ENCODE measurements around the gene COX7A2.

The COX7A2 gene, protein sequence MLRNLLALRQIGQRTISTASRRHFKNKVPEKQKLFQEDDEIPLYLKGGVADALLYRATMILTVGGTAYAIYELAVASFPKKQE

DNA sequence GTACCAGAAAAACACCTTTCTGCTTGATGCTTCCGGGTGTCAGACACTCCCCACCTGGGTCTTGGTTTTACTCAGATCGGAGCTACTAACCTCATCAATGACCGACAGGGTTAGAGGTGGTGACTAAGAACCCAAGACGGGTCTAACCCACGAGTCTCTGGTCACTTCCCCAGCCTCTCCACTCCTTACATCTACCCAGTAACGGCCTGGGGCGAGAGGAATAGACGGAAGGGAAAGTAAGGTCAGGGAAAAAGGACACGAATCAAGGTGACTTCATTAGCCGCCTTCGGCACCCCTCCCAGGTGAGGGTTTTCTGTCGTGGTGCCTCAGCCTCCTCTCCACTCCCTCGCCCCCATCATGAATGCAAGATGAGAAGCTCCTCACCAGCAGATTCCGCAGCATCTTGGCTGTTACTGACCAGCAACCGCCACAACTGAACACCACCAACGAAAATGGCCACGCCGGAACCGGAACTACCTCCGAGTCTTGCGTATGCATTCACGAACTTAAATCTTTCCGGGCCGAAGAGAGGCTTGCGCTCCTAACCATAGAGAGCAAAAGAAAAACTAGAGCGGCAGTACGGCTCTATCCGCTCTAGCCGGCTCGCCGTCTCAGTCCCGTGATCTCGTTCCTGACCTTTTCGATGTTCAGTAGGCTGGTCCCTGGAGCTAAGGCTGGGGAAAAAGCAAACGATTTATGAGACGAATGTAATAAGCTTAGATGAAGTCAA lies at the start of gene COX7A2:
Gene COX7A2, minus strand, starts transcription at position 469 of the 730 bp plus-strand sequence. Its CDS starts 67 bp downstream, at position 402.
- DNase-seq (ENCODE audit: low read depth): peak; percentile 97
- Histone ChIP-seq H3K9ac (ENCODE audit: low read length) (peak within 1 kb of the TSS; percentile 96), H3K36me3 (ENCODE audit: control insufficient read depth, insufficient read depth, low read length, severe bottlenecking) (peaks cover 25% of the 10 kb centered on the region), H3K4me1 (ENCODE audit: control insufficient read depth, insufficient read depth, low read length) (peaks cover 21% of the 10 kb centered on the region), H3K4me3 (ENCODE audit: low read length) (peak within 1 kb of the TSS; percentile 99), H3K27me3 (replicated peaks; ENCODE audit: control insufficient read depth, insufficient read depth, low read length) (no peaks in the 10 kb centered on the region), H3K9me3 (ENCODE audit: control insufficient read depth, low read length) (no peaks in the 10 kb centered on the region)

DNA sequence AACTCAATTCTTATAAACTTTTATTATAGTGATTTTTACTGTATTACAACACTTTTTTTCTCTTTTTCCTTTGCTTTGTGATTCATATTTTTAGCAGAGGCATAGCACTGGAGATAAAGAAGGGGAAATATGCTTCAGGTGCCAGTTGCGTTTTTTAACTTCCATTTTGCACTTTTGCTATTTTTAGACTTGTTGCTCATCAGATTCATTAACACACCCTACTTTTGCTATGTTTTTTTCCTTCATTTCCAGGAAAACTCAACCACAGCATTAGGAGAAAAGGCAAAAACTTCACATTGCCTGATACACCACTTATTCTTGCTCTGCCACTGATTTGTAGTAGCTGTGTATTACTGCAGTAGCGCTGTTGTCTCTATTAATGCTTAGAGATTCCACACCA lies 49.0 kb upstream of the COX7A2 start:
- no peak overlapping the region for H3K9ac ChIP-seq (ENCODE audit: low read length)
- H3K9me3 ChIP-seq (ENCODE audit: control insufficient read depth, low read length): no peaks in the 10 kb centered on the region
- H3K4me3 ChIP-seq (ENCODE audit: low read length): no peak overlapping the region
- no peak for DNase-seq (ENCODE audit: low read depth)
- H3K4me1 ChIP-seq (ENCODE audit: control insufficient read depth, insufficient read depth, low read length): no peaks in the 10 kb centered on the region
- H3K36me3 ChIP-seq (ENCODE audit: control insufficient read depth, insufficient read depth, low read length, severe bottlenecking): no peaks in the 10 kb centered on the region
- H3K27me3 ChIP-seq (replicated peaks; ENCODE audit: control insufficient read depth, insufficient read depth, low read length): no peaks in the 10 kb centered on the region

DNA sequence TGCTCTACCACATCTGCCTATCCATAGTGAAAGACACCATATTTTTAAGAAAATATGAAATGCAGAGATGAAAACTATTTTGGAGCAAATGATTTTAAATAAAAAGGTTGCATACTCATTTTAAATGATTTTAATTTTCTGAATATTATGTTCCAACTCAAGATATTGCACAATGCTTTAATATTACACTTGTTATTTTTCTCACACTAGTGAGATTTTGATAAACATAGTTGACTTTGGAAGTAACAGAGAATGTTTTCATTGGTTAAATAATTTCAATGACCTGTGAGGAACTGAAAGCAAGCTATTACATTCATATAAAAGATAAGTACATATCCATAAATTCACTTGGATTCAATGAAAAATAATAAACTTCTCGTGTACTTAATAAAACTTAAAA lies 48.1 kb upstream of the COX7A2 start:
- no peaks in the 10 kb centered on the region for H3K27me3 ChIP-seq (replicated peaks; ENCODE audit: control insufficient read depth, insufficient read depth, low read length)
- H3K9ac ChIP-seq (ENCODE audit: low read length): no peak overlapping the region
- no peaks in the 10 kb centered on the region for H3K36me3 ChIP-seq (ENCODE audit: control insufficient read depth, insufficient read depth, low read length, severe bottlenecking)
- DNase-seq (ENCODE audit: low read depth): no peak
- no peaks in the 10 kb centered on the region for H3K9me3 ChIP-seq (ENCODE audit: control insufficient read depth, low read length)
- H3K4me3 ChIP-seq (ENCODE audit: low read length): no peak overlapping the region
- no peaks in the 10 kb centered on the region for H3K4me1 ChIP-seq (ENCODE audit: control insufficient read depth, insufficient read depth, low read length)

DNA sequence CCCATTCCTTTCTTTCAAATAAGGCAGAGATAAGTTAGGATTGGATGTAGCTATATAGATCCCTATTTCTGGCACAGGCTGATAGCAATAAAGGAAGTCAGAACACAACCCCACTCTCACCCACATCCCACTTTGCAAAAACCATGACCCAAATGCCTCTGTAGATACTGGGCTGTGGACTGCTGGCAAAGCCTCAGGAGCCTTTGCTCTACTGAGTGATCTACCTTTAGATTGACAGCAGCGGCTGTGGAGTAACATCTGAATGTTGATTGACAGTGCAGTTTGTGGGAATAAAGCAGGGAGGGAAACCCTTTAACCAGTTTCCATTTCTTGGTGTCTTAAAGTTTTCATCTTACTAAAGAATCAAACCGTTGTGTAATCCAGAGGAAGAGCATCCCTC lies 47.7 kb upstream of the COX7A2 start:
- H3K36me3 ChIP-seq (ENCODE audit: control insufficient read depth, insufficient read depth, low read length, severe bottlenecking): no peaks in the 10 kb centered on the region
- DNase-seq (ENCODE audit: low read depth): no peak

DNA sequence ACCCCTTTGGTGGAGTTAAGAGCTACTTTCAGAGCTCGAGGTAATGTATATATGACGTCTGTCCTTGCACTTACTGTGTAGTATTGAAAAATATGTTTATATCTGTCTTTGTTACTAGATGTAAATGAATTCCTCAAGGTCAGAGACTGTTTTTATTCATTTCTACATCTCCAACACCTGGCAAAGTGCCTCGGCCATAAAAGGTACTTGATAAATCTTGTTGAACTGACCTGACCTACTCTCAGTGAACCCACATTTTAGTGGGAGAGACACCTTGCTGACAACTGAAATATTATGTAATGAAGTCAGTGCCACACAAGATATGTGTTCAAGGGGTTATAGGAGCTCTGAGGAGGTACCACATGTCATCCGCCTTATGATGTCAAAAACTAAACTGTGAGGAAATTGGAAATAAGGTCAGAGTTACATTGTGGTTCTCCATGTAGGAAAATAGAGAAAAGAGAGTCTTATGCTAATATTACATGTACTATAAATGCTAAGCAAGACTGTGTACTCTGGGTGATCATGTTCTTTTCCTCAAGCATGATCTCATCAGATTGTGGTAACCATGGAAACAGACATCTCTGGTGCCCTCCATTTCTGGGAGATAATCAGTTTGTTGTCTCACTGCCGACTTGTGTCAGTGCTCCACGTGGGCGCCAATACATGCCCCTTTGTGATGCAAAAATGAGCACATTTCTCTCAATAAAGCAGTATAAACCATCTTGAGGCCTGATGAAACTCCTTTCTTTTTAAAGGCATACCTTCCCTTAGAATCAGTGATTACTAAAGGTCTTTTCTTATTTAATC lies 46.7 kb upstream of the COX7A2 start:
- no peak overlapping the region for H3K9ac ChIP-seq (ENCODE audit: low read length)
- peaks cover 11% of the 10 kb centered on the region for H3K4me1 ChIP-seq (ENCODE audit: control insufficient read depth, insufficient read depth, low read length)
- no peaks in the 10 kb centered on the region for H3K27me3 ChIP-seq (replicated peaks; ENCODE audit: control insufficient read depth, insufficient read depth, low read length)
- no peaks in the 10 kb centered on the region for H3K36me3 ChIP-seq (ENCODE audit: control insufficient read depth, insufficient read depth, low read length, severe bottlenecking)
- H3K4me3 ChIP-seq (ENCODE audit: low read length): no peak overlapping the region
- DNase-seq (ENCODE audit: low read depth): no peak
- H3K9me3 ChIP-seq (ENCODE audit: control insufficient read depth, low read length): no peaks in the 10 kb centered on the region

More for the DNA sequence above, 47.7 kb upstream of the COX7A2 start:
- Histone ChIP-seq H3K9me3 (ENCODE audit: control insufficient read depth, low read length) (no peaks in the 10 kb centered on the region), H3K4me3 (ENCODE audit: low read length) (no peak overlapping the region), H3K27me3 (replicated peaks; ENCODE audit: control insufficient read depth, insufficient read depth, low read length) (no peaks in the 10 kb centered on the region), H3K4me1 (ENCODE audit: control insufficient read depth, insufficient read depth, low read length) (peaks cover 2% of the 10 kb centered on the region), H3K9ac (ENCODE audit: low read length) (no peak overlapping the region)

DNA sequence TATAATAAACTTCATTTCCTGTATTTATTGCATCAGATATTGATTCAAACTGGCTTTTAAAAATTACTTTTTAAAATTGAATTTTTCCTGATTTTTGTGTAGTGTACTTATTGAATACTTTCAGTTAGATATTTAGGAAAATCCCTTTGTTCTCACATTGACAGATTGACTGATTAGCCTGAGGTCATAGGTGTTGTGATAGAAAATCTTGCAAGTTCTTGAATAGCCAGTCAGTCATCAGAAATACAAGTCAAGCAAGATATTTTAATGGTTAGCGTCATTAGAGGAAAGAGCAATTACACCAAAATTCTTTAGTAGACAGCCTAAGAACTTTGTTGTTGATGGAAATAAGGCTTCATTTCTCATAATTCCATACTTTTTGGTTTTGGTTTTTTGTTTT lies 44.4 kb upstream of the COX7A2 start:
- DNase-seq (ENCODE audit: low read depth): no peak
- Histone ChIP-seq H3K4me1 (ENCODE audit: control insufficient read depth, insufficient read depth, low read length) (peaks cover 11% of the 10 kb centered on the region), H3K36me3 (ENCODE audit: control insufficient read depth, insufficient read depth, low read length, severe bottlenecking) (no peaks in the 10 kb centered on the region), H3K4me3 (ENCODE audit: low read length) (no peak overlapping the region), H3K27me3 (replicated peaks; ENCODE audit: control insufficient read depth, insufficient read depth, low read length) (no peaks in the 10 kb centered on the region), H3K9me3 (ENCODE audit: control insufficient read depth, low read length) (no peaks in the 10 kb centered on the region), H3K9ac (ENCODE audit: low read length) (no peak overlapping the region)

DNA sequence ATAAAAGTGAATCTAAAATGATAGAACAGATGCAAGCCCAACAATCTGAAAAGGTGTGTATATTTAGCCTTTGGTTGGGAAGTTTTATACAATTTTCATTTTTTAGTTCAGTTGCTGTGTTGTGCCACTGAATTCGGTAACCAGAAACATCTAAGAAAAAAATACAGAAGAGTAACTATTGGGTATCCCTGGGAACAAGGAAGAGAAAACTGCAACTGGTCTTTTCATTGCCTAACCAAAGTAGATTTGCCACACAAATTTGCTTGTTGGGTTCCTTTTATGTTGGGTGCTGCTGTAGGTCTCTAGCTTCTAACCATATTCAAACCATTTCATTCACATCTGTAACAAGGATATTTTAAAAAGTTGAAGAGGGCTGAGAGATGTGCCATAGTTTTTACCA lies 43.8 kb upstream of the COX7A2 start:
- Histone ChIP-seq H3K4me1 (ENCODE audit: control insufficient read depth, insufficient read depth, low read length) (peaks cover 15% of the 10 kb centered on the region), H3K4me3 (ENCODE audit: low read length) (no peak overlapping the region), H3K9me3 (ENCODE audit: control insufficient read depth, low read length) (no peaks in the 10 kb centered on the region), H3K9ac (ENCODE audit: low read length) (no peak overlapping the region), H3K27me3 (replicated peaks; ENCODE audit: control insufficient read depth, insufficient read depth, low read length) (no peaks in the 10 kb centered on the region), H3K36me3 (ENCODE audit: control insufficient read depth, insufficient read depth, low read length, severe bottlenecking) (no peaks in the 10 kb centered on the region)
- DNase-seq (ENCODE audit: low read depth): no peak

DNA sequence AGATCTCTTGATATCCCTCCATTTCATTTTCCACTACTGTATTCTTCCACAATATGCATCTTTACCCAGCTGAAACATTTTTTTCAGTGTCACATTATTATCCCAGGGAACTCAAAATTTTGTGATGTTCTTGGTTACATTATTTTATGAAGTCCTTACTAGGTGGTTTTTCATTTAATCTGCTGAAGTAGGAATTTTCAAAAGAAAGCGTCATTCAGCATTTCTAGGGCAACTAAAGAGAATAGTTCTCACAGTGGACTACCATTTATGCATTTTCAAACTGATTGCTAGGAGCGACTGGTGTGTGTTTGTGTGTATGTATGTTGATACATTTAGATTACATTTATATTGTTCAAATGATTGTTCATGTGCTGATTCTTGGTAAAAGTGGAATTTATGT lies 43.4 kb upstream of the COX7A2 start:
- Histone ChIP-seq H3K36me3 (ENCODE audit: control insufficient read depth, insufficient read depth, low read length, severe bottlenecking) (no peaks in the 10 kb centered on the region), H3K4me1 (ENCODE audit: control insufficient read depth, insufficient read depth, low read length) (peaks cover 20% of the 10 kb centered on the region)

DNA sequence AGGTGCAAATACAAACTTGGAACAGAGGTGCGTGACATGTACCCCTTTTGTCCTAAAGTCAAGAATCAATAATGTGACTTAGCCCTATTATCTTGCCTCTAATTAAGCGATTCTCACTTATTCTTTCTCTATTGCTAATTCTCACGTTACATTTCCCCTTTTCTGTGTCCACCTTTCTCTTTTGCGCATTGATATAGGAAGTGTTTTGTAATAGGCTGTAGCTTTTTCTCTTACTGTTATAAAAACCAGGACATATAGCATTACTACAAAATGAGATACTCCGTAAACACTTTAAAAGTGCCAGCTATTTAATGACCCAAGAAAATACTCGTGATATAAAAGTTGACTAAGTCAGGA lies 41.7 kb upstream of the COX7A2 start:
- no peaks in the 10 kb centered on the region for H3K9me3 ChIP-seq (ENCODE audit: control insufficient read depth, low read length)
- DNase-seq (ENCODE audit: low read depth): peak; percentile 31

More for the DNA sequence above, 43.4 kb upstream of the COX7A2 start:
- Histone ChIP-seq H3K27me3 (replicated peaks; ENCODE audit: control insufficient read depth, insufficient read depth, low read length) (no peaks in the 10 kb centered on the region), H3K9ac (ENCODE audit: low read length) (no peak overlapping the region), H3K4me3 (ENCODE audit: low read length) (no peak overlapping the region), H3K9me3 (ENCODE audit: control insufficient read depth, low read length) (no peaks in the 10 kb centered on the region)
- no peak for DNase-seq (ENCODE audit: low read depth)

DNA sequence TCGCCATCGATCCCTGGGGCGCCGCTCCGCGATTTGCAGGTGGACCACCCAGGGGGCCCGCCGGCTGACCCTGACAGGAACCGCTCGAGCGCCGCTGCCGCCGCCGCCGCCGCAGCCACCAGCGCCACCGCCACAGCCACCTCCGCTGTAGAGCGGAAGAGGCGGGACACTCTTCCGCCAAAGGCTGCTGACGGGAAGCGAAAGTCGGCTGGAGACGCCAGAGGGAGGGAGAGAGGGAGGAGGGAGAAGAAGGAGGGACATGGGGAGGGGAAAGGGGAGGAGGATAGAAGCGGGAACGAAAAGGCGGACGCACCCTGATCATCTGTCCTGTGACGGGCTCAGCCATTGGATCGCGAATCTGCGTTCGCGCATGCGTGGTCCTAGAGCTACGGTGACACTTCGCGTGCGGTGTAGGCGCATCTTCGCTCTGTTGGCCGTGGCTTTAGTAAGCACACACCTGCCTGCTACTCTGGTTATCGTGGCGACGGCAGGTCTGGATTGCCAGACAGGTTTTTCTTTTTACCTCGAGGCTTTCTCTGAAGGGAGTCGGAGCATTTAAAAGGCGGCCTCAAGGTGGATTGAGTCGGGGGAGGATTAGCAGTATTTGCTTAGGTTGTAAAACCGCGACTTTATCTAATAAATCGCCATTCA lies 41.2 kb upstream of the COX7A2 start, which contains the start of gene TMEM30A:
Gene TMEM30A, minus strand, starts transcription at position 161 of the 651 bp plus-strand sequence. Its CDS starts 154 bp downstream, at position 7.
- Histone ChIP-seq H3K4me3 (ENCODE audit: low read length) (peak within 1 kb of the TSS; percentile 98), H3K36me3 (ENCODE audit: control insufficient read depth, insufficient read depth, low read length, severe bottlenecking) (no peaks in the 10 kb centered on the region), H3K4me1 (ENCODE audit: control insufficient read depth, insufficient read depth, low read length) (peaks cover 42% of the 10 kb centered on the region), H3K9ac (ENCODE audit: low read length) (peak within 1 kb of the TSS; percentile 95), H3K27me3 (replicated peaks; ENCODE audit: control insufficient read depth, insufficient read depth, low read length) (no peaks in the 10 kb centered on the region), H3K9me3 (ENCODE audit: control insufficient read depth, low read length) (no peaks in the 10 kb centered on the region)
- DNase-seq (ENCODE audit: low read depth): peak; percentile 100

More for the DNA sequence above, 41.7 kb upstream of the COX7A2 start:
- H3K27me3 ChIP-seq (replicated peaks; ENCODE audit: control insufficient read depth, insufficient read depth, low read length): no peaks in the 10 kb centered on the region
- H3K36me3 ChIP-seq (ENCODE audit: control insufficient read depth, insufficient read depth, low read length, severe bottlenecking): no peaks in the 10 kb centered on the region
- H3K9ac ChIP-seq (ENCODE audit: low read length): peak overlapping the region; percentile 95
- H3K4me1 ChIP-seq (ENCODE audit: control insufficient read depth, insufficient read depth, low read length): peaks cover 37% of the 10 kb centered on the region
- peak overlapping the region; percentile 98 for H3K4me3 ChIP-seq (ENCODE audit: low read length)
